ENCODE measurements around the gene ZNF778.

The ZNF778 gene

GRCh38 chr16:89275837-89276720 lies 58.6 kb downstream of the ZNF778 start:
- DNase-seq (ENCODE audit: low read depth in 2 of 2), result no peak

- DNase-seq (ENCODE audit: low read depth in 2 of 2), result no peak
These were observed 59.5 kb downstream of the ZNF778 start for GRCh38 chr16:89277049-89277448.

GRCh38 chr16:89277641-89278341 lies 60.3 kb downstream of the ZNF778 start:
- no peak for DNase-seq (ENCODE audit: low read depth in 2 of 2)

- no peak for DNase-seq (ENCODE audit: low read depth in 2 of 2)
These were observed 61.1 kb downstream of the ZNF778 start for GRCh38 chr16:89278441-89279240.

- no peak for DNase-seq (ENCODE audit: low read depth in 2 of 2)
These were observed 62.4 kb downstream of the ZNF778 start for GRCh38 chr16:89279666-89280481.

GRCh38 chr16:89280546-89281188 lies 63.2 kb downstream of the ZNF778 start:
- DNase-seq (ENCODE audit: low read depth in 2 of 2), result no peak

- no peak for DNase-seq (ENCODE audit: low read depth in 2 of 2)
These were observed 63.7 kb downstream of the ZNF778 start for GRCh38 chr16:89281189-89281577.

GRCh38 chr16:89281829-89282228 lies 64.3 kb downstream of the ZNF778 start:
- DNase-seq (ENCODE audit: low read depth in 2 of 2), result no peak

GRCh38 chr16:89282523-89282922 lies 65.0 kb downstream of the ZNF778 start:
- no peak for DNase-seq (ENCODE audit: low read depth in 2 of 2)

GRCh38 chr16:89283449-89283848 lies 65.9 kb downstream of the ZNF778 start:
- no peak for DNase-seq (ENCODE audit: low read depth in 2 of 2)

- DNase-seq (ENCODE audit: low read depth in 2 of 2), result no peak
These were observed 67.9 kb downstream of the ZNF778 start for GRCh38 chr16:89285381-89285780.

GRCh38 chr16:89286096-89286495 lies 68.6 kb downstream of the ZNF778 start:
- no peak for DNase-seq (ENCODE audit: low read depth in 2 of 2)
